ENCODE data around the gene ZSCAN23.

The ZSCAN23 gene

DNA sequence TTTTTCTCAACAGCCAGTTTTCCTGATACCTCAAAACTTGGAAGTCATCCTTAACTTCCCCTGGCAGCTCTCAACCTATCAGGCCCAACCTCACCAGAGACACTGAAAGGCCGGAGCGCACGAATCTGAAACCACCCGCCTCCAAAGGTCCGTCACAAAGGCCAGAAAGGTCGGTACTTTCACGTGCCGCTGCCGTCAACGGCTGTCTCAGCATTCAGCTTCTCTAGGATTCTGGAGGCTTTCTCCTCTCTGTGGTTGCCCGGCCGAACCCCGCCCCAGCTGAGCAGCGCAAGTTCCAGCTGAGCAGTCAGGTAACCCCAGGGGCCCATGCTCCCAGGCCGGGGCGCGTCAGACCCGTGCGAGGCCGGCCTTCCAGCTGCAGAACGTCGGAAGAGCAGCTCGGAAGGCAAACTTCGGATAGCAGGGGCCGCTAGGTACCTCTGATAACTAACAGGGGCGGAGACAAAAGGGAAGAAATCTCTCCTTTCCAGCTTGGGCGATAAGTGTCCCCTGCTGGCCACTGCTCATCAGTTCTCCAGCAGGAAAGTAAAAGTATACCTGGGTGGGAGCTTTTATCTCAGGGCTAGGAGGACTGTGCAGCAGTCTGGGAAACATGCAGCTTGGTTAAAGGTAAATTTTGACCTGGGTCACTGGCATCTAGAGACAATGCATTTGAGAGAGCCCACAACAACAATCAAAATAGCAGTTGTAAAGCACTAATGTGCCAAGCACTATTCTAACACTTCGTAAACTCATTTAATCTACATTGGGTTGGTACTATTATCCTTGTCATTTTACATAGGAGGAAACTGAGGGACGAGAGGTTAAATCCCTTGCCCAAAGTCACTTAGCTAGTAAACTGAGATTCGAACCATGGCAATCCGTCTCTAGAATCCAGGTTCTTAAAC lies 59.8 kb downstream of the ZSCAN23 start:
- peak overlapping the region; percentile 65 for H3K27ac ChIP-seq
- no peaks in the 10 kb centered on the region for H3K27me3 ChIP-seq (replicated peaks)
- TF ChIP-seq, protein P1, sequence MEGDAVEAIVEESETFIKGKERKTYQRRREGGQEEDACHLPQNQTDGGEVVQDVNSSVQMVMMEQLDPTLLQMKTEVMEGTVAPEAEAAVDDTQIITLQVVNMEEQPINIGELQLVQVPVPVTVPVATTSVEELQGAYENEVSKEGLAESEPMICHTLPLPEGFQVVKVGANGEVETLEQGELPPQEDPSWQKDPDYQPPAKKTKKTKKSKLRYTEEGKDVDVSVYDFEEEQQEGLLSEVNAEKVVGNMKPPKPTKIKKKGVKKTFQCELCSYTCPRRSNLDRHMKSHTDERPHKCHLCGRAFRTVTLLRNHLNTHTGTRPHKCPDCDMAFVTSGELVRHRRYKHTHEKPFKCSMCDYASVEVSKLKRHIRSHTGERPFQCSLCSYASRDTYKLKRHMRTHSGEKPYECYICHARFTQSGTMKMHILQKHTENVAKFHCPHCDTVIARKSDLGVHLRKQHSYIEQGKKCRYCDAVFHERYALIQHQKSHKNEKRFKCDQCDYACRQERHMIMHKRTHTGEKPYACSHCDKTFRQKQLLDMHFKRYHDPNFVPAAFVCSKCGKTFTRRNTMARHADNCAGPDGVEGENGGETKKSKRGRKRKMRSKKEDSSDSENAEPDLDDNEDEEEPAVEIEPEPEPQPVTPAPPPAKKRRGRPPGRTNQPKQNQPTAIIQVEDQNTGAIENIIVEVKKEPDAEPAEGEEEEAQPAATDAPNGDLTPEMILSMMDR (IDR thresholded peaks at IDR 0.05; ENCODE audit: low read depth, low read length, missing control alignments), result peak; percentile 77

More for the DNA sequence above, 59.8 kb downstream of the ZSCAN23 start:
- Histone ChIP-seq H3K4me3 (ENCODE audit: low read depth, low read length) (peak overlapping the region; percentile 67), H3K36me3 (replicated peaks) (peaks cover 3% of the 10 kb centered on the region)
- peak; percentile 90 for DNase-seq
- in situ Hi-C loops (cut with HindIII; ENCODE audit: low pct_ligation_motif_present, low sequenced_read_pairs), result no loop called here
